HG03159 (cell line): ENCODE data around the gene ZDHHC22.

Experiments used
- ATAC-seq: cut with Tn5 transposase; IDR thresholded peaks from one replicate; pipeline ENCODE4 v1.9.1; 2021; ENCODE audit warnings: mild to moderate bottlenecking, moderate library complexity; ENCODE audit not compliant: unreplicated experiment

ZDHHC22 gene

GRCh38 chr14:77106666-77107065, 34.9 kb downstream of the ZDHHC22 start:
- no peak for ATAC-seq

GRCh38 chr14:77105145-77105939, 36.2 kb downstream of the ZDHHC22 start:
- no peak for ATAC-seq

GRCh38 chr14:77104393-77104792, 37.2 kb downstream of the ZDHHC22 start:
- no peak for ATAC-seq

- no peak for ATAC-seq
Observed at GRCh38 chr14:77103951-77104350, 37.6 kb downstream of the ZDHHC22 start.

- no peak for ATAC-seq
Observed at GRCh38 chr14:77103475-77103874, 38.1 kb downstream of the ZDHHC22 start.

- ATAC-seq: no peak
Observed at GRCh38 chr14:77102154-77102553, 39.4 kb downstream of the ZDHHC22 start.

- no peak for ATAC-seq
Observed at GRCh38 chr14:77100961-77101360, 40.6 kb downstream of the ZDHHC22 start.

GRCh38 chr14:77099425-77100167, 42.0 kb downstream of the ZDHHC22 start:
- no peak for ATAC-seq

- no peak for ATAC-seq
Observed at GRCh38 chr14:77098529-77099353, 42.9 kb downstream of the ZDHHC22 start.

GRCh38 chr14:77097700-77098528, 43.7 kb downstream of the ZDHHC22 start, which contains the start of gene CIPC:
TSS of gene CIPC (plus strand) at chr14:77098258. CDS start at chr14:77105709, 7,451 bp downstream.
- ATAC-seq: peak; percentile 87

- ATAC-seq: no peak
Observed at GRCh38 chr14:77097006-77097699, 44.4 kb downstream of the ZDHHC22 start.

GRCh38 chr14:77094672-77095284, 46.8 kb downstream of the ZDHHC22 start:
- ATAC-seq: no peak

GRCh38 chr14:77092676-77093075, 48.9 kb downstream of the ZDHHC22 start:
- ATAC-seq: no peak

- ATAC-seq: no peak
Observed at GRCh38 chr14:77091518-77091917, 50.1 kb downstream of the ZDHHC22 start.

- no peak for ATAC-seq
Observed at GRCh38 chr14:77088645-77089044, 52.9 kb downstream of the ZDHHC22 start.

GRCh38 chr14:77088219-77088618, 53.4 kb downstream of the ZDHHC22 start:
- no peak for ATAC-seq

GRCh38 chr14:77087631-77088030, 54.0 kb downstream of the ZDHHC22 start:
- no peak for ATAC-seq

- ATAC-seq: no peak
Observed at GRCh38 chr14:77086951-77087350, 54.6 kb downstream of the ZDHHC22 start.

- peak; percentile 61 for ATAC-seq
Observed at GRCh38 chr14:77086017-77086727, 55.4 kb downstream of the ZDHHC22 start.
